Gastroesophageal sphincter (tissue), 4 donors: ENCODE data around the gene SERPINE3. TPM values are rescaled to one million over a fixed set of nuclear protein-coding genes. Genes with fewer than 3 reads are reported as not detected.

Experiments
- ATAC-seq: fragments of 150-250 bp; one replicate; pipeline ENCODE4 v1.9.1; 2016; ENCODE audit warnings: mild to moderate bottlenecking, moderate library complexity
- H3K27ac ChIP-seq, 4 donors: fragments of 200-600 bp; sonication (generic) in 3 of 4; 1 replicate in 3 of 4; 2 replicates in 1 of 4; pipeline ENCODE4 v1.5.1; 2016 to 2019
- H3K27me3 ChIP-seq: fragments of 200-600 bp; sonication (generic); one replicate; pipeline ENCODE4 v1.5.1; 2019
- H3K36me3 ChIP-seq, 2 donors: fragments of 200-600 bp; sonication (generic); one replicate each; pipeline ENCODE4 v1.5.1; 2019; ENCODE audit warnings: control low read depth in 1 of 2
- H3K4me1 ChIP-seq, 3 donors: fragments of 200-600 bp; sonication (generic); 1 replicate in 2 of 3; 2 replicates in 1 of 3; pipeline ENCODE4 v1.5.1; 2016 to 2019; ENCODE audit warnings: control low read depth in 2 of 3
- H3K4me3 ChIP-seq, 2 donors: fragments of 200-600 bp; sonication (generic); one replicate each; pipeline ENCODE4 v1.5.1; 2019; ENCODE audit warnings: mild to moderate bottlenecking in 1 of 2, moderate library complexity in 1 of 2
- H3K9me3 ChIP-seq, 3 donors: fragments of 200-600 bp; sonication (generic); one replicate each; pipeline ENCODE4 v1.5.1; 2017 to 2019; ENCODE audit warnings: control low read depth in 2 of 3
- CTCF ChIP-seq, 4 experiments: fragments of 200-600 bp in 2 of 4; fragments of 450-650 bp in 2 of 4; sonication (generic) in 1 of 4; IDR thresholded peaks; one replicate each; pipeline ENCODE4 v1.5.1; 2017 to 2019; ENCODE audit warnings: antibody characterized with exemption in 4 of 4, mild to moderate bottlenecking in 2 of 4, moderate library complexity in 2 of 4
- EP300 ChIP-seq: sonication (generic); formaldehyde crosslinking; IDR thresholded peaks from one replicate; pipeline ENCODE4 v1.6.1; 2017; ENCODE audit warnings: antibody characterized with exemption, mild to moderate bottlenecking
- POLR2A ChIP-seq, 2 donors: fragments of 450-650 bp; IDR thresholded peaks; one replicate each; pipeline ENCODE4 v1.6.1; 2017; ENCODE audit warnings: antibody characterized with exemption in 2 of 2, mild to moderate bottlenecking in 2 of 2, moderate library complexity in 1 of 2
- POLR2AphosphoS5 ChIP-seq: sonication (generic); formaldehyde crosslinking; IDR thresholded peaks from one replicate; pipeline ENCODE4 v1.6.1; 2017; ENCODE audit warnings: antibody characterized with exemption
- WGBS, 2 donors: methylation state at CpG; one replicate each; pipeline ENCODE4 v1.1.5; 2018; ENCODE audit warnings: low coverage in 1 of 2; 5-methylcytosine and 5-hydroxymethylcytosine counted together
- total RNA-seq, 4 donors: library from RNA; depleted of rRNA; stranded (reverse); fragments of >200 nt; gene quantifications; one replicate each; pipeline ENCODE4 v1.1.0, GENCODE V29; 2016

SERPINE3 gene
- total RNA-seq, 4 donors from 2014 or later, result 0.78 TPM; not detected in 3

GRCh38 chr13:51313619-51314018 lies 25.9 kb upstream of the SERPINE3 start:
- H3K4me1 ChIP-seq, result no peaks in the 10 kb centered on the region
- no peak overlapping the region for H3K27ac ChIP-seq
- no peaks in the 10 kb centered on the region for H3K27me3 ChIP-seq
- H3K9me3 ChIP-seq, result no peaks in the 10 kb centered on the region
- WGBS, 2 donors, result 57% methylated on average over 1 of the region's 1 CpG; no CpG with 5 or more reads in 1 of the 2 donors
- no peak overlapping the region for H3K4me3 ChIP-seq
- TF ChIP-seq POLR2A (IDR thresholded peaks at IDR 0.05) (no peak), POLR2AphosphoS5 (no peak), CTCF (IDR thresholded peaks at IDR 0.05) (no peak), EP300 (no peak)
- ATAC-seq, result no peak
- H3K36me3 ChIP-seq, result no peaks in the 10 kb centered on the region

- Histone ChIP-seq H3K9me3 (no peaks in the 10 kb centered on the region), H3K4me3 (no peak overlapping the region), H3K4me1 (no peaks in the 10 kb centered on the region), H3K36me3 (no peaks in the 10 kb centered on the region), H3K27ac (no peak overlapping the region), H3K27me3 (no peaks in the 10 kb centered on the region)
- no peak for ATAC-seq
- TF ChIP-seq POLR2A (IDR thresholded peaks at IDR 0.05) (no peak), CTCF (IDR thresholded peaks at IDR 0.05) (no peak), POLR2AphosphoS5 (no peak), EP300 (no peak)
- 43 to 50% methylated on average over 1 of the region's 1 CpG for WGBS, 2 donors
Measured at GRCh38 chr13:51317262-51317661, 22.2 kb upstream of the SERPINE3 start.

GRCh38 chr13:51318015-51318414 lies 21.5 kb upstream of the SERPINE3 start:
- 100% methylated on average over 1 to 2 of the region's 2 CpGs for WGBS, 2 donors
- Histone ChIP-seq H3K4me1 (no peaks in the 10 kb centered on the region), H3K27me3 (no peaks in the 10 kb centered on the region), H3K4me3 (no peak overlapping the region), H3K36me3 (no peaks in the 10 kb centered on the region), H3K9me3 (no peaks in the 10 kb centered on the region), H3K27ac (no peak overlapping the region)
- ATAC-seq, result no peak
- TF ChIP-seq POLR2AphosphoS5 (no peak), POLR2A (IDR thresholded peaks at IDR 0.05) (no peak), EP300 (no peak), CTCF (IDR thresholded peaks at IDR 0.05) (no peak)

- 89 to 93% methylated on average over 3 of the region's 3 CpGs for WGBS, 2 donors
Measured at GRCh38 chr13:51318876-51319275, 20.6 kb upstream of the SERPINE3 start.

More at GRCh38 chr13:51318876-51319275, 20.6 kb upstream of the SERPINE3 start:
- no peak for ATAC-seq
- Histone ChIP-seq H3K4me1 (no peaks in the 10 kb centered on the region), H3K36me3 (no peaks in the 10 kb centered on the region), H3K9me3 (no peaks in the 10 kb centered on the region), H3K27ac (no peak overlapping the region), H3K27me3 (no peaks in the 10 kb centered on the region), H3K4me3 (no peak overlapping the region)
- TF ChIP-seq POLR2AphosphoS5, result no peak
- TF ChIP-seq POLR2A (IDR thresholded peaks at IDR 0.05), result no peak
- TF ChIP-seq EP300, result no peak
- no peak for TF ChIP-seq CTCF (IDR thresholded peaks at IDR 0.05)
